Lower leg skin (tissue), 4 donors: ENCODE data around the gene TMTC1. TPM values are rescaled to one million over a fixed set of nuclear protein-coding genes. Genes with fewer than 3 reads are reported as not detected.

Experiments used
- DNase-seq, 2 donors: peaks; one replicate each; pipeline ENCODE4 v3.0.0-alpha.2; 2019; ENCODE audit warnings: low spot score in 2 of 2
- H3K4me3 ChIP-seq: fragments of 200-600 bp; sonication (generic); 2 replicates; pipeline ENCODE4 v1.5.1; 2017; ENCODE audit warnings: mild to moderate bottlenecking, low read depth; ENCODE audit not compliant: poor library complexity, severe bottlenecking
- CTCF ChIP-seq, 3 donors: fragments of 450-650 bp; IDR thresholded peaks; one replicate each; pipeline ENCODE4 v1.5.1; 2016; ENCODE audit warnings: antibody characterized with exemption in 3 of 3, mild to moderate bottlenecking in 3 of 3, moderate library complexity in 2 of 3
- POLR2A ChIP-seq, 2 donors: fragments of 450-650 bp; IDR thresholded peaks; one replicate each; pipeline ENCODE4 v1.6.1; 2016 to 2017; ENCODE audit warnings: antibody characterized with exemption in 2 of 2, mild to moderate bottlenecking in 1 of 2, moderate library complexity in 1 of 2
- WGBS, 2 donors: methylation state at CpG; one replicate each; pipeline ENCODE4 v1.1.5; 2018; 5-methylcytosine and 5-hydroxymethylcytosine counted together
- intact Hi-C: fragments of 100-400 bp; cut with DNase I; formaldehyde crosslinking; loops from one replicate; pipeline ENCODE4 v1.15.0; 2023; ENCODE audit warnings: low total_unique reads
- total RNA-seq, 4 donors: library from RNA; depleted of rRNA; stranded (reverse); fragments of >200 nt; gene quantifications; one replicate each; pipeline ENCODE4 v1.1.0, GENCODE V29; 2016

TMTC1 gene
- total RNA-seq, 4 donors from 2014 or later = 14.1 to 38.2 (median 18.5) TPM

- H3K4me3 ChIP-seq = no peak overlapping the region
- 54 to 64% methylated on average over 2 of the region's 2 CpGs for WGBS, 2 donors
- intact Hi-C loops = no loop called here
- TF ChIP-seq CTCF (IDR thresholded peaks at IDR 0.05) (no peak), POLR2A (IDR thresholded peaks at IDR 0.05) (no peak)
- no peak for DNase-seq
Observed at GRCh38 chr12:29731591-29731990, 52.2 kb downstream of the TMTC1 start.

GRCh38 chr12:29730481-29730880 is 53.3 kb downstream of the TMTC1 start:
- no peak for DNase-seq

GRCh38 chr12:29728030-29728429 is 55.7 kb downstream of the TMTC1 start:
- intact Hi-C loops = no loop called here
- 82 to 88% methylated on average over 7 of the region's 7 CpGs for WGBS, 2 donors
- no peak overlapping the region for H3K4me3 ChIP-seq
- no peak for DNase-seq
- TF ChIP-seq CTCF (IDR thresholded peaks at IDR 0.05) (no peak), POLR2A (IDR thresholded peaks at IDR 0.05) (no peak)

More at GRCh38 chr12:29730481-29730880, 53.3 kb downstream of the TMTC1 start:
- 72 to 74% methylated on average over 5 of the region's 5 CpGs for WGBS, 2 donors
- TF ChIP-seq POLR2A (IDR thresholded peaks at IDR 0.05) = no peak
- no peak for TF ChIP-seq CTCF (IDR thresholded peaks at IDR 0.05)
- intact Hi-C loops = no loop called here
- no peak overlapping the region for H3K4me3 ChIP-seq

GRCh38 chr12:29726741-29727348 is 56.9 kb downstream of the TMTC1 start:
- H3K4me3 ChIP-seq = no peak overlapping the region
- TF ChIP-seq CTCF (IDR thresholded peaks at IDR 0.05) (no peak), POLR2A (IDR thresholded peaks at IDR 0.05) (no peak)
- DNase-seq = no peak
- WGBS, 2 donors = 74 to 77% methylated on average over 2 of the region's 2 CpGs
- intact Hi-C loops = no loop called here

- no peak for TF ChIP-seq CTCF (IDR thresholded peaks at IDR 0.05)
- TF ChIP-seq POLR2A (IDR thresholded peaks at IDR 0.05) = no peak
- WGBS, 2 donors = 52 to 68% methylated on average over 3 of the region's 3 CpGs
- intact Hi-C loops = no loop called here
- no peak overlapping the region for H3K4me3 ChIP-seq
- DNase-seq = no peak
Observed at GRCh38 chr12:29726321-29726692, 57.4 kb downstream of the TMTC1 start.
